GM11168 (cell line): ENCODE results near the gene SH2D3A.

Experiments used
- in situ Hi-C: fragments of 300-500 bp; cut with MboI; formaldehyde crosslinking; loops from one replicate; pipeline ENCODE4 v1.12.0; 2022; ENCODE audit warnings: low sequenced_read_pairs; ENCODE audit not compliant: unreplicated experiment

SH2D3A gene

DNA sequence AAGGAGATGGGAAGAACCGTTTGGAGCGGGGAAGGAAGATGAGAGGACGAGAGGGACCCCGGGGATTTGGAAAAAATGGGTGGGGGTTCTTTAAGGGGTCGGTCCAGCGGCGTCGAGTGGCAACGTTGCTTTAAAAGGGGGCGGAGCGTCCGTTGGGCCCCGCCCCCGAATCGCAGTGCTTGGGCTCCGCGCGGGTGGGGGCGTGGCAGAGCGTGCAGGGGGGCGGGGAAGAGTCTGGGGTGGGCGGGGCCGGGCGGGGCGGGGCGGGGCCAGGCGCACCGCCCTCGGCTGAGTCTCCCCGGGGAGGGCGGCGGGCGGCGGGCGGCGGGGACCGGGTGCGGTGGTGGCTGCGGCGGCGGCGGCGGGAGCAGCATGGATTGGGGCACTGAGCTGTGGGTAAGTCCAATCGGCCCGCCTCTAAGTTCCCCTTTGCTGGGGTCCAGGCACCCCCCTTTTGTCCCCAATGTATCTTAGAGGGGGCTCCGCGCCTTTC is 27.8 kb downstream of the SH2D3A start, which contains the start of gene TRIP10:
Gene TRIP10 (plus strand): TSS at position 291 of the 493 bp plus-strand sequence. CDS start 82 bp downstream, at position 373.
- in situ Hi-C loops = loop anchor here (5.0 to 10.0 kb wide), 2 partner anchors 92 to 215 kb away; no protein-coding TSS in a partner anchor

- in situ Hi-C loops = loop anchor here (5.0 to 10.0 kb wide), 2 partner anchors 92 to 214 kb away; no protein-coding TSS in a partner anchor
These were observed 28.3 kb downstream of the SH2D3A start for GRCh38 chr19:6738787-6739389.

- in situ Hi-C loops = loop anchor here (5.0 to 10.0 kb wide), 2 partner anchors 91 to 213 kb away; no protein-coding TSS in a partner anchor
These were observed 29.1 kb downstream of the SH2D3A start for GRCh38 chr19:6737873-6738786.

DNA sequence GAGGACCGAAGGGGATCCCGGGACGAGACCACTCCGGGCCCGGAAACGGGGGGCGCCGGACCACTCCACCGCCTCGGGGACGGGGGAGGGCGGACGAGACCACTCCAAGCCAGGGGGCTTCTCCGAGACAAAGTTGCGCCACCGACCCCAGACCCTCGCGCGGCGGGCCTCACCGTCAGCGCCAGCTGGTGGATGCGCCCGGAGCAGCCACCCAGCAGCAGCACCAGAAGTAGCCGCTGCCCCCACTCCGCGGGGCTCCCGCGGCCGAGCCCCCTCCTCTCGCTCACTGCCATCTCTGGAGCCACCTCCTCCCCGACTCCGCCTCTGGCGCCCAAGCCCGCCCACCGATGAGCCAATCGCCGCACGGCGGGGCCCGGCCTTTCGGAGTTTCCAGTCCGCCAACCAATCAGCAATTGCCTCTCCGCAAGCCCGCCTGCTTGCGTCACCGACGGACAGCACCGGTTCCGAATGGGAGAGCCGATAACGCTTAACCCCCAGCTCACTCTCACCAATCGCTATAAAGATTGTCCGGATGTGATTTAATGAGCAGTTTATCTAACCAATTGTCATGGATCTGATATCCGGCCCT is 29.9 kb downstream of the SH2D3A start, which contains the start of gene GPR108:
Gene GPR108 (minus strand): TSS at position 297 of the 589 bp plus-strand sequence. CDS start 4 bp downstream, at position 293.
- in situ Hi-C loops = loop anchor here (5.0 to 10.0 kb wide), 2 partner anchors 90 to 213 kb away; no protein-coding TSS in a partner anchor

DNA sequence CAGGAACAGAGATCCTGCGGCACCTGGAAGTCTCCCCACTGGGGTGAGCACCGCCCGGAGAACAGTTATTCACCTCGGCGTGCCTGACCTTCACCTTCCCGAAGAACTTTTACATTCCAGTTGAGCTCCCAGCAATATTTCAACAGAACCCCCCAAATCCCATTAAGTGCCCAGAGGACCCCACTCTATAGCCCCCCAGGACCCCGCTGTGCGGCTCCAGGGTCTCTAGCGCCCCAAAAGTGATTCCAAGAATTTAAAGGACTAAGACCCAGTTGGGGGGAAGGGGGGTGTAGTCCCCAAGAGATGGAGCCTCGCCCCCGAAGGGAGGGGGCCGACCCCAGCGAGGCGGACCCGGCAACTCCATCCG is 30.3 kb downstream of the SH2D3A start:
- in situ Hi-C loops = loop anchor here (5.0 to 10.0 kb wide), 2 partner anchors 90 to 212 kb away; no protein-coding TSS in a partner anchor

DNA sequence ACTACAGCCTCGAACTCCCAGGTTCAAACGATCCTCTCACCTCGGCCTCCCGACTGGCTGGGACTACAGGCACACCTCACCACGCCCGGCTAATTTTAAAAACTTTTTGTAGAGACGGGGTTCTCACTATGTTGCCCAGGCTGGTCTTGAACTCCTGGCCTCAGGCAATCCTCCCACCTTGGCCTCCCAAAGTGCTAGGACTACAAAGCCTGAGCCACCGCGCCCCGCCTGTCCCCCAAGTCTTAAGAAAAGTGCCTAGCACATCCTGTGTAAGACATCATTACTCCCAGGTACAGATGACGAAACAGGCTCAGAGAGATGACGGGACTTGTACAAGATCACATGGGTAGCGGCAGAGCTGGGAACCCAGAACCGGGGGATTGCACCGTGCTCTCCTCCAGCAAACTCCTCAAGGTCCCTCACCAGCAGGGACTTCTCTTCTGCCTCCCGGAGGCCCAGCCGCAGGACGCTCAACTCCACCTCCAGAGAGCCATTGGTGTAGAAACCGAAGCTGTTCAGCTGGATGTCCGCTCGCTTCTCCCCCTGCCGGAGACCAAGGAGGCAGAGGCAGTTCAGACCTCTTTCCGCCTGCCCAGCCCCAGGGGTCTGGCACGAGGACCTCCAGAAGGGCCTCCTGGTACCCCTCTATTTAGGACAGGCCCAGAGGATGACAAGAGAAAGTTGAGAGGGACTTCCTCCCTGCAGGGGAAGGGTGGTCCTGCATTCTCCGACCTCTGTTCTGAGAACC is 30.9 kb downstream of the SH2D3A start:
- in situ Hi-C loops = loop anchor here (5.0 to 10.0 kb wide), 2 partner anchors 89 to 212 kb away; no protein-coding TSS in a partner anchor

DNA sequence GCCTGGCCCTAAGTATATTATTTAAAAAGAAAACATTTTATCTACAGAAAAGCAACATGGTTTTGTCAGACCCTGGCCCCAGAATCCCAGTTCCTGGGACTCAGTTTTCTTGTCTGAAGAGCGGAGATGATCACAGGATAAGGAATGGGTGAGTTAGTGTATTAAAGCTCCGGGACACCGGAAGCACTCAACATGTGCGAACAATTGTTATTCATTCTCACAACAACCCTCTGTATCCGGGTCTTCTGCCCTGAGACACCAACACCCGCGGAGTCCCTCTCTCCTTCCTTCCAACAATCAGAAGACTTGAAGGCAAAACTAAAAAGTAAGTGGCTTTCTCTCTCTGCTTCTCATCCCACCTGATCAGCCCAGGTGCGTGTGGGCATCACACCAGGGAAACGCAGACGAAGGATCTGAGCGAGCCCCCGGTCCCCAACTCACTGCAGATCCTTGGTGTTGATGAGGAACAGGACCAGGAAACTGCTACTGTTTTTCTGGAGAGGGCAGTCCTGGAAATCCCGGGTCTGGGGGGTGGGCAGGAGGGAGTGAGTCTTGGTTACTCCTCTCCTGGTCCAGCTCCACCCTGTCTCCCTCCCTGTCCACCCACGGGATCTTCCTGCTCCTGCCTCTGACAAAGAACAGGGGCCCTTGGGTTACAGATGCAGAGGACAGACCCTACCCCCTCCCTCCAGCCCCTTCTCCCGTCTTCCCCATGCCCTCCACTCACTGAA is 31.9 kb downstream of the SH2D3A start:
- in situ Hi-C loops = loop anchor here (5.0 to 10.0 kb wide), 2 partner anchors 88 to 211 kb away; no protein-coding TSS in a partner anchor

DNA sequence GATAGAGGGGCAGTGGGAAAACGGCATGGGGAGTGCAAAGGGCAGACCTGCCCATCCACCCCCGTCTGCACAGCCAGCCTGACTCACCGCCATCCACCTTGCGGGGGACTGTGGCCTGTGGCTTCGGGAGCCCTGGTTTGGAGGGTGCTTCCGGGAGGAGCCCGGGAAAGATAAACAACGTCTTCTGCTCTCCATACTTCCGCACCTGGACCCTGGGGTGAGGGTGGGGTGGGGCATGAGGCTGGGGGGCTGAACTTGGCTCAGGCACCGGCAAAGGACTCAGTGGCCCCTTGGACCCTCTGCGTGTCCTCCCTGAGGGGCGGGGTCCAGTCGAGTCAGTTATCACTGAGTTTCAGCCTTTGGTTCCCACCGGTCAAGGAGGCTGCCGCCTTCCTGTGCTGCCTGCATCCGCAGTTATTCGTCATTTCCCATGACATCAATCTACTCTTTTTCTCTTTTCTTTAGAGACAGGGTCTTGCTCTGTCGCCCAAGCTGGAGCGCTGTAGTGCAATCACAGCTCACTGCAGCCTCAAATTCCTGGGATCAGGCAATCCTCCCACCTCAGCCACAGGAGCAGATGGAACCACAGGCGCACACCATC is 33.0 kb downstream of the SH2D3A start:
- in situ Hi-C loops = loop anchor here (10.0 kb wide), 1 partner anchor 209 kb away; no protein-coding TSS in a partner anchor

DNA sequence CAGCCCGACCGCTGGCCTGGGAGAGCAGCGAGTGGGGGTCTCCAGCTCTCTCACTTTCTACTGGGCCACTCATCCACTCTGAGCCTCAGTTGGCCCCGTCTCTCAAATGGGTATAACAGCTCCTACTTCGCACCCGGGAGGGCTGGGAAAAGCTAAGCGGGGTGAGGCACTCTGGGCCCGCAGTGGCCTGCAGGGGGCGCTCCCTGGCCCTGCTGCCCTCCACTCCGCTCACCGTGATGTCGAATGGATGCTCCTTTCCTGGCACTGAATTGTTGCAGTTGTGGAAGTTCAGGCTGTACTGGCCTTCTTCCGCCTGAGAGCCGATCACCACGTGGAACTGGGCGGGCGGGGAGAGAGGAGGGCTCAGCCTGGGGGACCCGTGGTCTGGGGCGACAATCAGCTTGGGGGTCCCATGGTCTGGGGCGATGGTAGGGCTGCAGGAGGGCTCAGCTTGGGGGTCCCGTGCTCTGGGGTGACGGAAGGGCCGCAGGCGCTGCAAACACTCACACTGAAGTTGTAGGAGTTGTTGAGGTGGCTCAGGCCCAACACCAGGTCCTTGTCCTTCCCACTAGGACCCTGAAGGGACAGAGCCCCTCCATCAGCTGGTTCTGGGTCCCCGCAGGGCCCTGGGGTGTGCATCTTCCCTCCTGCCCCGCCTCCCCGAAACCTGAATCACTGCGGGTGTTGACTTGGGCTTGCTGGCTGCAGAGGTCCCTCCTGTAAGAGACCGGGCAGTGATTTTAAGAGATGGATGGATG is 33.7 kb downstream of the SH2D3A start:
- in situ Hi-C loops = loop anchor here (10.0 kb wide), 1 partner anchor 209 kb away; no protein-coding TSS in a partner anchor

- in situ Hi-C loops = loop anchor here (10.0 kb wide), 1 partner anchor 208 kb away; no protein-coding TSS in a partner anchor
These were observed 34.4 kb downstream of the SH2D3A start for GRCh38 chr19:6732803-6733337.

- in situ Hi-C loops = loop anchor here (10.0 kb wide), 1 partner anchor 207 kb away; no protein-coding TSS in a partner anchor
These were observed 35.4 kb downstream of the SH2D3A start for GRCh38 chr19:6731822-6732221.

- in situ Hi-C loops = loop anchor here (10.0 kb wide), 1 partner anchor 206 kb away; no protein-coding TSS in a partner anchor
These were observed 36.1 kb downstream of the SH2D3A start for GRCh38 chr19:6730941-6731670.

- in situ Hi-C loops = loop anchor here (10.0 kb wide), 1 partner anchor 205 kb away; no protein-coding TSS in a partner anchor
These were observed 37.0 kb downstream of the SH2D3A start for GRCh38 chr19:6730153-6730804.

- in situ Hi-C loops = loop anchor here (10.0 kb wide), 1 partner anchor 205 kb away; no protein-coding TSS in a partner anchor
These were observed 37.6 kb downstream of the SH2D3A start for GRCh38 chr19:6729573-6730152.

- in situ Hi-C loops = no loop called here
These were observed 38.9 kb downstream of the SH2D3A start for GRCh38 chr19:6728346-6728745.
